HG03135 (cell line): ENCODE data around the gene HBS1L.

ENCODE experiments used
- ATAC-seq: cut with Tn5 transposase; IDR thresholded peaks from one replicate; pipeline ENCODE4 v1.9.1; 2021; ENCODE audit warnings: mild to moderate bottlenecking, moderate library complexity; ENCODE audit not compliant: unreplicated experiment

Gene HBS1L

GRCh38 chr6:134921721-134922261 is 132.8 kb downstream of the HBS1L start:
- no peak for ATAC-seq

- ATAC-seq, result no peak
These were observed 133.3 kb downstream of the HBS1L start for GRCh38 chr6:134921276-134921675.

- ATAC-seq, result no peak
These were observed 134.2 kb downstream of the HBS1L start for GRCh38 chr6:134920422-134920821.

- ATAC-seq, result no peak
These were observed 136.1 kb downstream of the HBS1L start for GRCh38 chr6:134918418-134918961.

GRCh38 chr6:134911547-134911946 is 143.1 kb downstream of the HBS1L start:
- no peak for ATAC-seq

GRCh38 chr6:134910593-134910935 is 144.1 kb downstream of the HBS1L start:
- ATAC-seq, result no peak
